SJSA1 (cell line): Measurements from ENCODE around the gene AADACL4. TPM values are rescaled to one million over a fixed set of nuclear protein-coding genes. Genes with fewer than 3 reads are reported as not detected.

Experiments used
- DNase-seq, 2 experiments: peaks; one replicate each; pipeline ENCODE4 v3.0.0-alpha.2; 2015 to 2020; ENCODE audit warnings: low spot score in 2 of 2, low read depth in 1 of 2
- H3K27ac ChIP-seq: fragments of 250-450 bp; sonication (Bioruptor Pico); 2 replicates; pipeline ENCODE4 v1.5.1; 2020; ENCODE audit warnings: mild to moderate bottlenecking, moderate library complexity
- H3K27me3 ChIP-seq: fragments of 250-450 bp; sonication (Bioruptor Pico); replicated peaks from 2 replicates; pipeline ENCODE4 v1.5.1; 2020; ENCODE audit warnings: mild to moderate bottlenecking, moderate library complexity
- H3K36me3 ChIP-seq: fragments of 250-450 bp; sonication (Bioruptor Pico); 2 replicates; pipeline ENCODE4 v1.5.1; 2020; ENCODE audit warnings: mild to moderate bottlenecking
- H3K4me1 ChIP-seq: fragments of 250-450 bp; sonication (Bioruptor Pico); replicated peaks from 2 replicates; pipeline ENCODE4 v1.6.1; 2021; ENCODE audit warnings: mild to moderate bottlenecking
- H3K4me3 ChIP-seq: fragments of 250-450 bp; sonication (Bioruptor Pico); 2 replicates; pipeline ENCODE4 v1.5.1; 2020; ENCODE audit warnings: mild to moderate bottlenecking
- H3K9me3 ChIP-seq: fragments of 250-450 bp; sonication (Bioruptor Pico); replicated peaks from 2 replicates; pipeline ENCODE4 v1.5.1; 2020; ENCODE audit warnings: mild to moderate bottlenecking
- total RNA-seq: library from RNA; depleted of rRNA; stranded (reverse); fragments of >200 nt; shearing (Covaris generic); gene quantifications from 2 replicates; pipeline ENCODE4 v1.2.3, GENCODE V29; 2014

Gene AADACL4
- total RNA-seq, 1 experiment from 2014 or later, result not detected

- H3K4me3 ChIP-seq, result no peak overlapping the region
- DNase-seq, result peak; percentile 88 to 91
- H3K27me3 ChIP-seq, result no peaks in the 10 kb centered on the region
- H3K27ac ChIP-seq, result peak overlapping the region; percentile 21; the same call in 1 of the 2 replicates
- no peaks in the 10 kb centered on the region for H3K9me3 ChIP-seq
- H3K4me1 ChIP-seq, result peaks cover 35% of the 10 kb centered on the region
- H3K36me3 ChIP-seq, result no peaks in the 10 kb centered on the region
These were observed 39.6 kb upstream of the AADACL4 start for GRCh38 chr1:12604114-12604874.

DNA sequence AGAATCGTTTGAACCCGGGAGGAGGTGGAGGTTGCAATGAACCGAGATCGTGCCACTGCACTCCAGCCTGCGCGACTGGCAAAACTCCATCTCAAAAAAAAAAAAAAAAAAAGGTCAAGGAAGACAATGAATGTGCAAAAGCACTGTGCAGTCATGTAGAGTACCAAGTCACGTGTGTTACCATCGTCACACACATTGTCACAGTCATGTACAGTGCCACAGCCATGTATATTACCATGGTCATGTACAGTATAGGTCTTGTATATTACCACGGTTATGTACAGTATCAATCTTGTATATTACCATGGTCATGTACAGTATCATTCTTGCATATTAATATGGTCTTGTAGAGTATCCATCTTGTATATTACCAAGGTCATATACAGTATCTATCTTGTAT is 38.9 kb upstream of the AADACL4 start:
- H3K9me3 ChIP-seq, result no peaks in the 10 kb centered on the region
- peaks cover 35% of the 10 kb centered on the region for H3K4me1 ChIP-seq
- no peak overlapping the region for H3K4me3 ChIP-seq
- DNase-seq, result no peak
- H3K27me3 ChIP-seq, result no peaks in the 10 kb centered on the region
- H3K27ac ChIP-seq, result no peak overlapping the region
- no peaks in the 10 kb centered on the region for H3K36me3 ChIP-seq

- no peaks in the 10 kb centered on the region for H3K9me3 ChIP-seq
- H3K27ac ChIP-seq, result no peak overlapping the region
- no peak overlapping the region for H3K4me3 ChIP-seq
- no peaks in the 10 kb centered on the region for H3K27me3 ChIP-seq
- H3K4me1 ChIP-seq, result peaks cover 25% of the 10 kb centered on the region
- no peaks in the 10 kb centered on the region for H3K36me3 ChIP-seq
- DNase-seq, result no peak
These were observed 36.6 kb upstream of the AADACL4 start for GRCh38 chr1:12607263-12607662.

GRCh38 chr1:12608311-12608957 is 35.5 kb upstream of the AADACL4 start:
- H3K36me3 ChIP-seq, result no peaks in the 10 kb centered on the region
- DNase-seq, result no peak
- H3K4me1 ChIP-seq, result peaks cover 13% of the 10 kb centered on the region
- H3K4me3 ChIP-seq, result no peak overlapping the region
- no peaks in the 10 kb centered on the region for H3K9me3 ChIP-seq
- no peak overlapping the region for H3K27ac ChIP-seq
- no peaks in the 10 kb centered on the region for H3K27me3 ChIP-seq

GRCh38 chr1:12609469-12610003 is 34.3 kb upstream of the AADACL4 start:
- Histone ChIP-seq H3K4me3 (no peak overlapping the region), H3K4me1 (peaks cover 3% of the 10 kb centered on the region), H3K27ac (no peak overlapping the region), H3K27me3 (no peaks in the 10 kb centered on the region), H3K36me3 (no peaks in the 10 kb centered on the region), H3K9me3 (no peaks in the 10 kb centered on the region)
- DNase-seq, result no peak

GRCh38 chr1:12610305-12610935 is 33.5 kb upstream of the AADACL4 start:
- Histone ChIP-seq H3K36me3 (no peaks in the 10 kb centered on the region), H3K9me3 (no peaks in the 10 kb centered on the region), H3K27ac (no peak overlapping the region), H3K27me3 (no peaks in the 10 kb centered on the region), H3K4me3 (no peak overlapping the region), H3K4me1 (peaks cover 4% of the 10 kb centered on the region)
- no peak for DNase-seq

- H3K36me3 ChIP-seq, result no peaks in the 10 kb centered on the region
- no peak overlapping the region for H3K4me3 ChIP-seq
- no peaks in the 10 kb centered on the region for H3K27me3 ChIP-seq
- no peak overlapping the region for H3K27ac ChIP-seq
- H3K4me1 ChIP-seq, result peaks cover 9% of the 10 kb centered on the region
- DNase-seq, result no peak
- no peaks in the 10 kb centered on the region for H3K9me3 ChIP-seq
These were observed 32.9 kb upstream of the AADACL4 start for GRCh38 chr1:12610941-12611340.

GRCh38 chr1:12613180-12613579 is 30.7 kb upstream of the AADACL4 start:
- Histone ChIP-seq H3K4me1 (peaks cover 27% of the 10 kb centered on the region), H3K27ac (no peak overlapping the region), H3K9me3 (no peaks in the 10 kb centered on the region), H3K4me3 (no peak overlapping the region), H3K27me3 (peaks cover 5% of the 10 kb centered on the region), H3K36me3 (no peaks in the 10 kb centered on the region)
- DNase-seq, result no peak

DNA sequence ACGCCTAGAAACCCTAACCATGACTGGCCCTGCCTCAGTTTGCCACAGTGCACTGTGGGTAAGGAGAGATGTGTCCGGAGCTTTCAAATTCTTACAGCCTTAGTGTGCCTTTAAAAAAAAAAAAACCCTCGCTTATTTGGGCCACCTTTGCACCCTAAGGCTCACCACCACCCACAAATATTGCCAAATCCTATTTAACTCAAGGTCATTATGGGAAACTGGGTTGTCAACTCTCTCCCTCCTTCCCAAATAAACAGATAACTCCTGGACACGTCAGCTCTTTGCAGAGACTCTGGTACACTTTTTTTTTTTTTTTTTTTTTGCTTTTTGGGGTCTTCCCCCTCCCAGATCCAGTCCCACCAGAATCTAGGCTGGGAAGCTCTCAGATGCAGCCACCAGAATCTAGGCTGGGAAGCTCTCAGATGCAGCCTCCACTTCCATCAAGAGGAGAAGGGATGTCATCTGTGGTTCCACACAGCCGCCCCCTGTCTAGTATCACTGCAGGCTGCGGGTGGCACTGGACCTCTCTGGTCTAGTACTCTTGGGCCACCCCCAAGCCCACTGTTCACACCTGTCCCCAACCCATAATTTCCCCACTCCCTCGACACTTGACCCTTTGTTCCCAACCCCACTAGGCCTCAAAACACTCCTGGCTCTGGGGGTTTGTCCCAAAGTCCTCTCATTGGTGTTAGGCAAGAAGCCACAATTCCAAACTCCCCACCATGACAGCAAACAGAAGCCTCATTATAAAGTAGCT is 29.3 kb upstream of the AADACL4 start:
- H3K27ac ChIP-seq, result no peak overlapping the region
- H3K36me3 ChIP-seq, result no peaks in the 10 kb centered on the region
- peaks cover 41% of the 10 kb centered on the region for H3K4me1 ChIP-seq
- H3K4me3 ChIP-seq, result no peak overlapping the region
- DNase-seq, result no peak
- H3K9me3 ChIP-seq, result no peaks in the 10 kb centered on the region
- H3K27me3 ChIP-seq, result peaks cover 5% of the 10 kb centered on the region

DNA sequence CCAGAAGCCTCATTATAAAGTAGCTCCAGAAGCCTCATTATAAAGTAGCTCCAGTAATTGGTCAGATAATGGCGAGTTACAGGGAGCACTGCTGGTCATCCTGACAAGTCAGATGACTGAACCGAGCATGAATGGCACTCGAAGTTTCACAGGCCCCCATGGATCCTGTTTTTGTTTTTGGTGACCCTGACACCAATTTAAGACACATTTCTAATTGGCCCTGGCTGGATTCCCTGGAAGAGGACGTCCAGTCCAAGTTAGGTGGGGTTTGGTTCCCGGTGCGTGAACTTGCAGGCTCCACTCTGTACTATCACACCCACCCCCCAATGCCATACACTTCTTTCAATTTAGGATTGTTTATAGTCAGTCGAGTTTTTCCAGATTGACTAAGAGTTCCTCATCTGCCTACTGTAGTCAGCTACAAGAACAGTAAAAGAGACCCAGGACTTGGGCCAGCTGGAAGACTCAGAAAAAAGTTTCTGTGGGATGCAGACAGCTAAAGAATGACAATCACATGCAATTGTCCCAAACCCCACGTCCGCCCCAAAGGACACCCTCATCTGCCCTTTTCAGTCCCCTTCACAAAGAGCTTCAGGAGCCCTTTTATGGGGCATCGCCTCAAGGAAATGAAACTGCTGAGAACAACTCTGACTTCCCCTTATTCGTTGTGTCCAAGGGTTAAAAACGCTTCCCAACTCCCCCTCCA is 28.6 kb upstream of the AADACL4 start:
- Histone ChIP-seq H3K4me1 (peaks cover 45% of the 10 kb centered on the region), H3K9me3 (no peaks in the 10 kb centered on the region), H3K4me3 (no peak overlapping the region), H3K27me3 (peaks cover 5% of the 10 kb centered on the region), H3K36me3 (no peaks in the 10 kb centered on the region), H3K27ac (no peak overlapping the region)
- DNase-seq, result no peak

DNA sequence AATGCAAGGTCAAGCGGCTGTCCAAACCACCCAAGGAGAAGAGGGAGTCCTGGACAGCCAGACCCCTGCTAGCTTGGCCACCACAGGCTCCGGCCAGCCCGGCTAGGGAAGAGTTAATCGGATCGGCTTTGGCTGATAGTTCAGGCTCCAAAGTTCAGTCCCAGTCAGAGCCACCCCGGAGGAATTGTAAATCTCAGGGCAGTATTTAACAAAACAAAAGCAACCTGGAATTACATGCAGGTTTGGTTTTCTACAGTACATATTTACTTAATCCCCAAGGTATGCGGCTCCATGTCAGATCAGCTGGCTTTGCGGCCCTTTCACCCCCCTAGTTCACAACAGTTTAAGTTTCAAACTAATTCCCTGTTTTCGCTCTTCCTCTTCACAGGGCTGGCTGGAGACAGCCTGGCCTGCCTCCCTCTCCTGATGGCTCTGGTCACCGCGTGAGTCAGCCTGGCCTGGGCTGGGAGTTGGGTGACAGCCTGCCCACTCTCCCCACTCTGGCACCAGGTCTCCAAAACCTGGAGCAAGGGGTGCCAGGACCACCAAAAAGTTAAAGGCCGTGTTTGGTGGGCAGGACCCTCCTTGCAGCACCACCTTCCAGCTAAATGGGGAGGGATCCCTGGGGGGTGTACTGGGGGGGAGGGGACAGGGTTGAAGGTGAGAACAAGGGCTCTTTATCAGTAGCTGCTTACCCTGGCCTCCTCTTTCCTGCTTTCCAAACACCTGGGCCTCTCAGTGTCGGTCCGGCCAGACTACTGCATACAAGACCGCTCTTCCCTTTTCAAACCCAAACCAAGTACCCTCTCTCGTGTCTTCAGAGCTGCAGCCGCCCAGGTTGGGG is 27.8 kb upstream of the AADACL4 start:
- peak; percentile 65 to 66 for DNase-seq
- Histone ChIP-seq H3K27me3 (peaks cover 5% of the 10 kb centered on the region), H3K4me1 (peaks cover 49% of the 10 kb centered on the region), H3K27ac (no peak overlapping the region), H3K4me3 (peak overlapping the region; percentile 7), H3K9me3 (no peaks in the 10 kb centered on the region), H3K36me3 (no peaks in the 10 kb centered on the region)

DNA sequence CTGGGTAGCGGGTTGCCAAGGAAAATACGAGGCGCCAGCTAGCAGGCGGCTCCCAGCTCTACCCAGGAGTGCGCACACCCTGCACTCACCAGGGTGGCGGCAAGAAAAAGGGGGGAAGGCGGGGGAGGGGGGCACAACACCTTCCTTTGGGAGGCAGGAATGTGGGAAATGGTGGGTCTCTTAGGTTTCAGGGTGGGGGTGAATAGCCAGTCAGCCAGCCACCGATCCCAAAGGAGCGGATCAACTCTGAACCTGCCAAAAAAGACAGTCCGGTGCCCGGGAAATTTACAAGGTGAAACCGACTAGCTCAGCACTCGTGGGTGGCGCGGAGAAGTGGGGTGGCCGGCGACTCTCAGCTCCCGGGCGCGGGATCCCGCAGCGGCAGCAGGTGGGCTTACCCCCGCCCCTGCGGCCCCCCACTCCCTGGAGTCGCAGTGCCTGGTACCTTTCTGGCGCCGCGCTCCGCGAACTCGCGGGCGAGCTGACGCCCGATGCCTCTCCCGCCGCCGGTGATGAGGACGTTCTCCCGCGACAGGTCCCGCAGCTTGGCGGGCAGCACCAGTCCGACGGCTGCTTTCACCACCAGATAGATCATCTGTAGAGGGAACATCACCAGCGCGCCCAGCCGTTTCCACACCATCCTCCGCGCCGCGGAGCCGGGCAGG is 27.0 kb upstream of the AADACL4 start:
- Histone ChIP-seq H3K27ac (no peak overlapping the region), H3K9me3 (no peaks in the 10 kb centered on the region), H3K27me3 (peaks cover 5% of the 10 kb centered on the region), H3K4me3 (peak overlapping the region; percentile 35), H3K4me1 (peaks cover 49% of the 10 kb centered on the region), H3K36me3 (no peaks in the 10 kb centered on the region)
- DNase-seq, result peak in 1 of 2 experiments; percentile 18
